Fibroblast of the aortic adventitia (primary cell): ENCODE data around the gene CHST12. TPM values are rescaled to one million over a fixed set of nuclear protein-coding genes. Genes with fewer than 3 reads are reported as not detected.

Experiments
- DNase-seq: peaks from one replicate; pipeline ENCODE4 v3.0.0-alpha.2; 2010; ENCODE audit warnings: low read depth
- H3K4me3 ChIP-seq: 2 replicates; pipeline ENCODE4 v1.5.1; 2011; ENCODE audit warnings: low read depth, mild to moderate bottlenecking, control low read depth, low read length, moderate library complexity
- CTCF ChIP-seq: IDR thresholded peaks from 2 replicates; pipeline ENCODE4 v1.5.1; 2011; ENCODE audit warnings: mild to moderate bottlenecking, low read length, control low read depth, inconsistent platforms; ENCODE audit not compliant: insufficient read depth
- total RNA-seq: library from RNA; depleted of rRNA; stranded (reverse); fragments of >200 nt; gene quantifications from 2 replicates; pipeline ENCODE4 v1.2.3, GENCODE V29; 2012; ENCODE audit warnings: low replicate concordance

The CHST12 gene
- total RNA-seq, 1 donor = 4.2 TPM

- DNase-seq = peak; percentile 37
- no peak for TF ChIP-seq CTCF
- no peak overlapping the region for H3K4me3 ChIP-seq
Observed at GRCh38 chr7:2487586-2488271, 84.3 kb downstream of the CHST12 start.

- no peak for TF ChIP-seq CTCF
- H3K4me3 ChIP-seq = no peak overlapping the region
- peak; percentile 32 for DNase-seq
Observed at GRCh38 chr7:2488272-2488645, 84.8 kb downstream of the CHST12 start.

GRCh38 chr7:2488681-2489080 lies 85.3 kb downstream of the CHST12 start:
- no peak for DNase-seq
- TF ChIP-seq CTCF = no peak

GRCh38 chr7:2490181-2490651 lies 86.8 kb downstream of the CHST12 start:
- no peak overlapping the region for H3K4me3 ChIP-seq
- TF ChIP-seq CTCF = no peak
- no peak for DNase-seq

More at GRCh38 chr7:2488681-2489080, 85.3 kb downstream of the CHST12 start:
- no peak overlapping the region for H3K4me3 ChIP-seq

GRCh38 chr7:2492038-2492437 lies 88.6 kb downstream of the CHST12 start:
- TF ChIP-seq CTCF = no peak
- no peak for DNase-seq
- no peak overlapping the region for H3K4me3 ChIP-seq

- no peak for DNase-seq
- no peak for TF ChIP-seq CTCF
- H3K4me3 ChIP-seq = no peak overlapping the region
Observed at GRCh38 chr7:2493205-2494164, 90.1 kb downstream of the CHST12 start.
